ENCODE results near the gene PREX1. TPM values are rescaled to one million over a fixed set of nuclear protein-coding genes. Genes with fewer than 3 reads are reported as not detected.

The PREX1 gene
- total and polyA plus RNA-seq, 2 donors (not counting 3 experiments of a cell fraction or from before 2014, with no cell fraction given): 51.3 to 72.9 TPM

DNA sequence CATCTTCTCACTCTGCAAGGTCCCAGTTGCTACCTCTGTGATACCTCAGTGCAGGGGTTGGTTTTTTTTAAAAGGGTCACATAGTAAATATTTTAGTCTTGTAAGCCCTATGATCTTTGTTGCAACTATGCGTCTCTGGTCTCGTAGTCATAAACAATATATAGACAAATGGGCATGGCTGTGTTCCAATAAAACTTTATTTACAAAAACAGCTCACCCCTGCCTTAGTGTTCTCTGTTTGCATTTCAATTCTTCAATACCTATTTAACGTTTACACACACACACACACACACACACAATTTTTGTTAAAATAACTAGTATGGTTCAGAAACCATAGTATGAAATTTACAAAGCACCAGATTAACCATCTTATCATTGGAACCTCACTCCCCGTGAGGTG lies 216.8 kb downstream of the PREX1 start:
- no peaks in the 10 kb centered on the region for H4K20me1 ChIP-seq (replicated peaks; ENCODE audit: control insufficient read depth, extremely low read depth, insufficient read depth, low read length)
- no TSS peak for BruUV-seq (replicated peaks)
- intact Hi-C loops (cut with micrococcal nuclease) (no loop called here), dilution Hi-C loops (cut with MboI; ENCODE audit: extremely low pct_ligation_motif_present, low sequenced_read_pairs) (no loop called here)
- H3K27ac ChIP-seq (ENCODE audit: insufficient read depth, low read depth, low read length): no peak overlapping the region
- TF ChIP-seq, protein P1, sequence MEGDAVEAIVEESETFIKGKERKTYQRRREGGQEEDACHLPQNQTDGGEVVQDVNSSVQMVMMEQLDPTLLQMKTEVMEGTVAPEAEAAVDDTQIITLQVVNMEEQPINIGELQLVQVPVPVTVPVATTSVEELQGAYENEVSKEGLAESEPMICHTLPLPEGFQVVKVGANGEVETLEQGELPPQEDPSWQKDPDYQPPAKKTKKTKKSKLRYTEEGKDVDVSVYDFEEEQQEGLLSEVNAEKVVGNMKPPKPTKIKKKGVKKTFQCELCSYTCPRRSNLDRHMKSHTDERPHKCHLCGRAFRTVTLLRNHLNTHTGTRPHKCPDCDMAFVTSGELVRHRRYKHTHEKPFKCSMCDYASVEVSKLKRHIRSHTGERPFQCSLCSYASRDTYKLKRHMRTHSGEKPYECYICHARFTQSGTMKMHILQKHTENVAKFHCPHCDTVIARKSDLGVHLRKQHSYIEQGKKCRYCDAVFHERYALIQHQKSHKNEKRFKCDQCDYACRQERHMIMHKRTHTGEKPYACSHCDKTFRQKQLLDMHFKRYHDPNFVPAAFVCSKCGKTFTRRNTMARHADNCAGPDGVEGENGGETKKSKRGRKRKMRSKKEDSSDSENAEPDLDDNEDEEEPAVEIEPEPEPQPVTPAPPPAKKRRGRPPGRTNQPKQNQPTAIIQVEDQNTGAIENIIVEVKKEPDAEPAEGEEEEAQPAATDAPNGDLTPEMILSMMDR (IDR thresholded peaks at IDR 0.05; ENCODE audit: extremely low read depth in 1 of 2, insufficient read depth in 1 of 2, low read depth in 1 of 2, low read length in 2 of 2): no peak
- TF ChIP-seq GATA2 (IDR thresholded peaks at IDR 0.05; ENCODE audit: insufficient read depth, insufficient read length, low read depth, low read length) (no peak), EZH2 (IDR thresholded peaks at IDR 0.05; ENCODE audit: borderline replicate concordance, low read depth, low read length, severe bottlenecking) (no peak), JUN (IDR thresholded peaks at IDR 0.05; ENCODE audit: borderline replicate concordance, insufficient read depth, insufficient read length, low read depth) (no peak), MYC (IDR thresholded peaks at IDR 0.05; ENCODE audit: low read depth, low read length) (no peak), FOS (IDR thresholded peaks at IDR 0.05; ENCODE audit: borderline replicate concordance, insufficient read depth, low read length) (no peak), POLR2A (IDR thresholded peaks at IDR 0.05; ENCODE audit: low read depth, low read length) (no peak), POLR2AphosphoS5 (IDR thresholded peaks at IDR 0.05; ENCODE audit: insufficient read depth, low read depth, low read length) (no peak)
- TF ChIP-seq, protein P2, sequence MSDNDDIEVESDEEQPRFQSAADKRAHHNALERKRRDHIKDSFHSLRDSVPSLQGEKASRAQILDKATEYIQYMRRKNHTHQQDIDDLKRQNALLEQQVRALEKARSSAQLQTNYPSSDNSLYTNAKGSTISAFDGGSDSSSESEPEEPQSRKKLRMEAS (IDR thresholded peaks at IDR 0.05; ENCODE audit: insufficient read depth, insufficient read length): no peak
- ChIA-PET CTCF (interaction anchor here (0.9 to 1.1 kb wide), 2 partner anchors 9 to 749 kb away, joined by 3 to 4 read pairs; no protein-coding TSS in a partner anchor), POLR2A (no interaction called here)
- H3K9me1 ChIP-seq (replicated peaks; ENCODE audit: control insufficient read depth, extremely low read depth, insufficient read depth, low read length): no peaks in the 10 kb centered on the region
- no peaks in the 10 kb centered on the region for H3K4me1 ChIP-seq (ENCODE audit: control insufficient read depth, extremely low read depth, insufficient read depth, low read length)
- no peak for FAIRE-seq
- no peak overlapping the region for H2AFZ ChIP-seq (ENCODE audit: low read depth, low read length)
- no peak overlapping the region for H3K9ac ChIP-seq (replicated peaks; ENCODE audit: extremely low read depth, insufficient read depth, low read length)
- H3K79me2 ChIP-seq (ENCODE audit: control insufficient read depth, insufficient read depth, low read length): no peaks in the 10 kb centered on the region
- no peak overlapping the region for H3K4me3 ChIP-seq (replicated peaks in 1 of 3; ENCODE audit: insufficient read depth in 1 of 3, low read depth in 1 of 3, low read length in 3 of 3)
- H3K27me3 ChIP-seq (ENCODE audit: control insufficient read depth in 2 of 2, insufficient read depth in 2 of 2, low read length in 2 of 2): peaks cover 0 to 4% of the 10 kb centered on the region in 2 experiments
- H3K4me2 ChIP-seq (ENCODE audit: insufficient read depth, low read length): no peak overlapping the region
- H3K36me3 ChIP-seq (ENCODE audit: control insufficient read depth in 2 of 2, extremely low read depth in 1 of 2, insufficient read depth in 2 of 2, low read length in 2 of 2): no peaks in the 10 kb centered on the region
- H3K9me3 ChIP-seq (replicated peaks; ENCODE audit: control insufficient read depth, insufficient read depth, low read length): no peaks in the 10 kb centered on the region
- no peak for DNase-seq (ENCODE audit: low read depth, low spot score)
